ENCODE data around the gene VDR. TPM values are rescaled to one million over a fixed set of nuclear protein-coding genes. Genes with fewer than 3 reads are reported as not detected.

VDR gene
- total and polyA plus RNA-seq, 2 experiments from 2014 or later: 23.9 to 30.5 TPM

DNA sequence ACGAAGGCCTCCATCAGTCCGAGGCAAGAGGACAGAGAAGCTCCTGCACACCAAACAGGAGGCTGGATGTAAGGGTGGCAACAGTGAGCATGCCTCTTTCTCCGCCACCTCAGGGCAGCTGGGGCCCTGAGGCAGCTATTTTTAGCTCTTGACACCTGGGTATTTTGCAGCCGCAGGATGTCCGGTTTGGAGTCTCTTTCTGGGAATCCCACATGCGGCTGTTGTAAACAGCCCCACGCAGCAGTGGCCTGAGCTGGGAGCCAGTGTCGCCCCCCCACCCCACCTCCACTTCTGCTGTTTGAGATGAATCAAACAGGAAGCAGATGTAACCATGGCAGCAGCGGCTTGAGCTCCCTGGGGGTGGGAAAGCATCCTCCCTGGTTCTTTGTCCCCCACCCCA is 96.7 kb downstream of the VDR start:
- peaks cover 69% of the 10 kb centered on the region for H3K4me1 ChIP-seq (ENCODE audit: insufficient read depth)
- 20% methylated on average over 9 of the region's 9 CpGs for WGBS, 2 experiments (ENCODE audit: low coverage in 1 of 2, low lambda C conversion rate in 2 of 2, missing lambda C conversion rate in 2 of 2)
- no peak overlapping the region; the same call in 1 of the 2 replicates for H3K4me3 ChIP-seq
- peak overlapping the region; percentile 85 for H3K9ac ChIP-seq
- no peak for TF ChIP-seq EZH2 (IDR thresholded peaks at IDR 0.05; ENCODE audit: insufficient read depth, poor library complexity, severe bottlenecking)
- TF ChIP-seq EZH2phosphoT487 (IDR thresholded peaks at IDR 0.05; ENCODE audit: insufficient read depth, low read depth): no peak
- H3K4me2 ChIP-seq (ENCODE audit: unreplicated experiment): peak overlapping the region; percentile 51
- DNase-seq: peak; percentile 59
- H3K9me3 ChIP-seq (ENCODE audit: low read depth): no peaks in the 10 kb centered on the region
- no peaks in the 10 kb centered on the region for H3K9me2 ChIP-seq (ENCODE audit: insufficient read depth)
- no peaks in the 10 kb centered on the region for H3K27me3 ChIP-seq (replicated peaks; ENCODE audit: insufficient read depth)
- peaks cover 6% of the 10 kb centered on the region; the same call in 1 of the 2 replicates for H4K20me1 ChIP-seq (ENCODE audit: insufficient read depth)
- peaks cover 7% of the 10 kb centered on the region; the same call in 1 of the 2 replicates for H3K36me3 ChIP-seq (ENCODE audit: low read depth)
- peak overlapping the region; percentile 99 for H3K27ac ChIP-seq
- no peak overlapping the region for H2AFZ ChIP-seq
- peaks cover 46% of the 10 kb centered on the region for H3F3A ChIP-seq (ENCODE audit: insufficient read depth)
- H3K79me2 ChIP-seq (ENCODE audit: insufficient read depth): peaks cover 94% of the 10 kb centered on the region
- in situ Hi-C loops (cut with MboI): no loop called here

DNA sequence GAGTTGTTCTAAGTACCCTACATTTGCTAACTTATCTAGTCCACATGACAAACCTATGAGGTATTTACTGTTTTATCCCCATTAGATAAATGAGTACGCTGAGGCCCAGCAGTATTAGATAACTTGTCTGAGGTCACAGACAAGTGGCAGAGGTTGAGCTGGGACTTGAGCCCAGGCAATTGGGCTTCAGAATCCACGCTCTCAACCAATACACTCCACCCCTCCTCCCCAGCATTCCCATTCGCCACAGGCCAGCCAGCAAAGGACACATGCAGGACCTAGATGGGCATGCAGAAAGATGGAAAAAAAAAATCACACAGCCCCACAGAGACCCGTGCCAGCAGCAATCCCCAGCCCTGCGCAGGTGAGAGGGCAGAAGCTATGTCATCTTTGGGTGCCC is 97.5 kb downstream of the VDR start:
- peaks cover 66% of the 10 kb centered on the region for H3K4me1 ChIP-seq (ENCODE audit: insufficient read depth)
- H3K4me2 ChIP-seq (ENCODE audit: unreplicated experiment): peak overlapping the region; percentile 51
- peaks cover 6% of the 10 kb centered on the region; the same call in 1 of the 2 replicates for H4K20me1 ChIP-seq (ENCODE audit: insufficient read depth)
- H3K4me3 ChIP-seq: no peak overlapping the region
- H3K9me3 ChIP-seq (ENCODE audit: low read depth): no peaks in the 10 kb centered on the region
- H3K27me3 ChIP-seq (replicated peaks; ENCODE audit: insufficient read depth): no peaks in the 10 kb centered on the region
- H3K27ac ChIP-seq: peak overlapping the region; percentile 99
- H3K9me2 ChIP-seq (ENCODE audit: insufficient read depth): no peaks in the 10 kb centered on the region
- 33 to 38% methylated on average over 5 of the region's 5 CpGs for WGBS, 2 experiments (ENCODE audit: low coverage in 1 of 2, low lambda C conversion rate in 2 of 2, missing lambda C conversion rate in 2 of 2)
- in situ Hi-C loops (cut with MboI): no loop called here
- no peak overlapping the region for H2AFZ ChIP-seq
- peaks cover 42% of the 10 kb centered on the region for H3F3A ChIP-seq (ENCODE audit: insufficient read depth)
- peak; percentile 26 for DNase-seq
- peaks cover 7% of the 10 kb centered on the region; the same call in 1 of the 2 replicates for H3K36me3 ChIP-seq (ENCODE audit: low read depth)
- peak overlapping the region; percentile 85 for H3K9ac ChIP-seq
- peaks cover 100% of the 10 kb centered on the region for H3K79me2 ChIP-seq (ENCODE audit: insufficient read depth)
- no peak for TF ChIP-seq EZH2phosphoT487 (IDR thresholded peaks at IDR 0.05; ENCODE audit: insufficient read depth, low read depth)

DNA sequence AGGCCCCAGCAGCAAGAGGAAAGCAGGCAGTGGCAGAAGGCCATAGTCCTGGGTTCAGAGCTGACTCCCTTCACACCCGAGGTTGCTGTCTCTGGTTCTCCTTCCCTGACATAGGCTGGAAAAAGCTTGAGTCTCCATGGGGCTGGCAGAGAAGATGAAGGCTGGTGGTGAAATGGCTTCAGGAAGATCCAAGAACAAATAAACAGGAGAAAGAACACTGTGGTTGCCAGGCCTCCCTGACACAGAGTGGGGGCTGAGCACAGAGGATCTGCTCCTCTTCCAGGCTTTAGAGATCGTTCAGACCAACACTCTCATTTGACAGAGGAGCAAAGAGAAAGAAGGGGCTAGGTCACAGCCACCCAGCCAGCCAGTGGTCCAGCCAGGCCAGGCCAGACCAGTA is 99.4 kb downstream of the VDR start:
- Histone ChIP-seq H3K9me2 (ENCODE audit: insufficient read depth) (no peaks in the 10 kb centered on the region), H3K4me2 (ENCODE audit: unreplicated experiment) (no peak overlapping the region), H3K36me3 (ENCODE audit: low read depth) (peaks cover 7% of the 10 kb centered on the region; the same call in 1 of the 2 replicates), H3K9ac (peak overlapping the region; percentile 41), H4K20me1 (ENCODE audit: insufficient read depth) (peaks cover 17% of the 10 kb centered on the region; the same call in 1 of the 2 replicates), H3K4me1 (ENCODE audit: insufficient read depth) (peaks cover 59% of the 10 kb centered on the region), H3K79me2 (ENCODE audit: insufficient read depth) (peaks cover 100% of the 10 kb centered on the region), H3K27me3 (replicated peaks; ENCODE audit: insufficient read depth) (no peaks in the 10 kb centered on the region), H2AFZ (no peak overlapping the region), H3K9me3 (ENCODE audit: low read depth) (no peaks in the 10 kb centered on the region), H3K27ac (peak overlapping the region; percentile 51), H3F3A (ENCODE audit: insufficient read depth) (peaks cover 23% of the 10 kb centered on the region), H3K4me3 (no peak overlapping the region)
- TF ChIP-seq EZH2 (IDR thresholded peaks at IDR 0.05; ENCODE audit: insufficient read depth, poor library complexity, severe bottlenecking) (no peak), EZH2phosphoT487 (IDR thresholded peaks at IDR 0.05; ENCODE audit: insufficient read depth, low read depth) (no peak)
- peak; percentile 24 for DNase-seq
- WGBS, 2 experiments (ENCODE audit: low coverage in 1 of 2, low lambda C conversion rate in 2 of 2, missing lambda C conversion rate in 2 of 2): 13 to 16% methylated on average over 2 of the region's 2 CpGs
- in situ Hi-C loops (cut with MboI): no loop called here

DNA sequence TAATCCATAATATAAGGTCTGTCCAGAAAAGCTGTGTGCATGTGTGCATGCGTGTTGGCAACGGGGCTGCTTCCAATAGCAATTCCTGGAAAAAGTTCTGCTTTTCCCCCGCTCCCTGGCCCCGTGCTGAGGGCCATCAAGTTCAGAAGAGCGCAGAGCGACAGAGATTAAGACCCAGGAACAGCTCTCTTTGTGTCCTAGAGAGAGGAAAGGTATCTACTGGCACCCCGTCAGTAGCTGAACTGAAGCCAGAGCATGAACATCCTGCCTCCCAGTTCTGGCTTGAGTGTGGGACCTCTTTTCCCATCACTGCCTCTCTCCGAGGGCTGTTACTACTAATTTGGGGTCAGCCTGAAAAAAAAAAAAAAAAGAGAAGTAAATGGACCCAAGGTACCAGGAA is 100.6 kb downstream of the VDR start:
- Histone ChIP-seq H3K9me3 (ENCODE audit: low read depth) (no peaks in the 10 kb centered on the region), H3K4me2 (ENCODE audit: unreplicated experiment) (no peak overlapping the region), H3K4me3 (no peak overlapping the region), H3K4me1 (ENCODE audit: insufficient read depth) (peaks cover 47% of the 10 kb centered on the region), H3K27ac (no peak overlapping the region), H3K36me3 (ENCODE audit: low read depth) (peaks cover 7% of the 10 kb centered on the region; the same call in 1 of the 2 replicates), H3K9ac (0 out of 2 replicates have a peak overlapping the region, but pooled peaks have one; percentile 7), H3F3A (ENCODE audit: insufficient read depth) (peaks cover 13% of the 10 kb centered on the region), H4K20me1 (ENCODE audit: insufficient read depth) (peaks cover 17% of the 10 kb centered on the region; the same call in 1 of the 2 replicates), H3K79me2 (ENCODE audit: insufficient read depth) (peaks cover 100% of the 10 kb centered on the region), H3K9me2 (ENCODE audit: insufficient read depth) (no peaks in the 10 kb centered on the region), H2AFZ (no peak overlapping the region), H3K27me3 (replicated peaks; ENCODE audit: insufficient read depth) (no peaks in the 10 kb centered on the region)
- TF ChIP-seq EZH2phosphoT487 (IDR thresholded peaks at IDR 0.05; ENCODE audit: insufficient read depth, low read depth) (no peak), EZH2 (IDR thresholded peaks at IDR 0.05; ENCODE audit: insufficient read depth, poor library complexity, severe bottlenecking) (no peak)
- no peak for DNase-seq
- in situ Hi-C loops (cut with MboI): no loop called here
- WGBS, 2 experiments (ENCODE audit: low coverage in 1 of 2, low lambda C conversion rate in 2 of 2, missing lambda C conversion rate in 2 of 2): 51 to 56% methylated on average over 8 of the region's 8 CpGs

Data from GM23248 (cell line).